Testis (tissue), 3 donors: Measurements from ENCODE around the gene LRGUK. TPM values are rescaled to one million over a fixed set of nuclear protein-coding genes. Genes with fewer than 3 reads are reported as not detected.

Experiments used
- DNase-seq: peaks from one replicate; pipeline ENCODE4 v3.0.0-alpha.2; 2019
- H3K27ac ChIP-seq, 2 donors: fragments of 200-600 bp; sonication (generic); one replicate each; pipeline ENCODE4 v1.5.1; 2019
- H3K27me3 ChIP-seq: fragments of 200-600 bp; sonication (generic); one replicate; pipeline ENCODE4 v1.5.1; 2019
- H3K36me3 ChIP-seq: fragments of 200-600 bp; sonication (generic); one replicate; pipeline ENCODE4 v1.5.1; 2017; ENCODE audit warnings: low read depth; ENCODE audit errors: missing control alignments
- H3K4me1 ChIP-seq: fragments of 200-600 bp; sonication (generic); one replicate; pipeline ENCODE4 v1.5.1; 2019
- H3K4me3 ChIP-seq, 2 donors: fragments of 200-600 bp; sonication (generic); one replicate each; pipeline ENCODE4 v1.5.1; 2017 to 2019
- H3K9me3 ChIP-seq: fragments of 200-600 bp; sonication (generic); one replicate; pipeline ENCODE4 v1.5.1; 2017
- CTCF ChIP-seq, 3 experiments: fragments of 450-650 bp in 2 of 3; fragments of 200-600 bp in 1 of 3; sonication (generic) in 1 of 3; IDR thresholded peaks; one replicate each; pipeline ENCODE4 v1.5.1; 2016 to 2019; ENCODE audit warnings: antibody characterized with exemption in 3 of 3, mild to moderate bottlenecking in 2 of 3, moderate library complexity in 1 of 3
- POLR2A ChIP-seq: fragments of 450-650 bp; IDR thresholded peaks from one replicate; pipeline ENCODE4 v1.6.1; 2017; ENCODE audit warnings: antibody characterized with exemption, mild to moderate bottlenecking, moderate library complexity
- WGBS, 2 donors: methylation state at CpG; one replicate each; pipeline ENCODE4 v1.1.5; 2018; 5-methylcytosine and 5-hydroxymethylcytosine counted together
- intact Hi-C: fragments of 100-400 bp; cut with DNase I; formaldehyde crosslinking; loops from one replicate; pipeline ENCODE4 v1.15.1; 2023; ENCODE audit warnings: low total_unique reads
- polyA plus RNA-seq: library from polyadenylated mRNA; stranded (reverse); fragments of 350-450 nt; fragmentation: Illumina TruSeq; extraction: RNeasy Lipid Tissue Mini Kit (QIAGEN cat#74804); gene quantifications from one replicate; pipeline ENCODE4 v1.2.3, GENCODE V29; 2014; ENCODE audit warnings: low read depth, low replicate concordance; ENCODE audit not compliant: insufficient read depth
- total RNA-seq, 2 donors: library from RNA; depleted of rRNA; stranded (reverse); fragments of >200 nt; gene quantifications; one replicate each; pipeline ENCODE4 v1.2.3, GENCODE V29; 2016

The LRGUK gene
- total and polyA plus RNA-seq, 3 donors from 2014 or later, result 9.4 to 16.1 (median 13.0) TPM

- WGBS, 2 donors, result 43 to 49% methylated on average over 5 of the region's 5 CpGs
- Histone ChIP-seq H3K36me3 (peaks cover 2% of the 10 kb centered on the region), H3K27me3 (no peaks in the 10 kb centered on the region), H3K9me3 (no peaks in the 10 kb centered on the region), H3K4me3 (no peak overlapping the region), H3K4me1 (no peaks in the 10 kb centered on the region), H3K27ac (no peak overlapping the region)
- no peak for TF ChIP-seq POLR2A
- no peak for TF ChIP-seq CTCF (IDR thresholded peaks at IDR 0.05)
- DNase-seq, result no peak
- intact Hi-C loops, result no loop called here
These were observed 149.8 kb downstream of the LRGUK start for GRCh38 chr7:134276951-134277350.

- Histone ChIP-seq H3K4me3 (no peak overlapping the region), H3K9me3 (no peaks in the 10 kb centered on the region), H3K4me1 (no peaks in the 10 kb centered on the region), H3K27ac (no peak overlapping the region), H3K27me3 (no peaks in the 10 kb centered on the region), H3K36me3 (no peaks in the 10 kb centered on the region)
- intact Hi-C loops, result no loop called here
- TF ChIP-seq CTCF (IDR thresholded peaks at IDR 0.05) (no peak), POLR2A (no peak)
- WGBS, 2 donors, result 83 to 85% methylated on average over 7 of the region's 7 CpGs
- DNase-seq, result no peak
These were observed 151.5 kb downstream of the LRGUK start for GRCh38 chr7:134278502-134279153.

GRCh38 chr7:134279336-134279735, 152.2 kb downstream of the LRGUK start:
- Histone ChIP-seq H3K27ac (no peak overlapping the region), H3K4me3 (no peak overlapping the region), H3K4me1 (no peaks in the 10 kb centered on the region), H3K9me3 (no peaks in the 10 kb centered on the region), H3K27me3 (no peaks in the 10 kb centered on the region), H3K36me3 (no peaks in the 10 kb centered on the region)
- DNase-seq, result no peak
- WGBS, 2 donors, result 78 to 88% methylated on average over 3 of the region's 3 CpGs
- intact Hi-C loops, result no loop called here
- TF ChIP-seq POLR2A (no peak), CTCF (IDR thresholded peaks at IDR 0.05) (no peak)

- intact Hi-C loops, result no loop called here
- no peak for DNase-seq
These were observed 152.8 kb downstream of the LRGUK start for GRCh38 chr7:134279898-134280297.

More at GRCh38 chr7:134279898-134280297, 152.8 kb downstream of the LRGUK start:
- H3K4me3 ChIP-seq, result no peak overlapping the region
- TF ChIP-seq POLR2A, result no peak
- no peak for TF ChIP-seq CTCF (IDR thresholded peaks at IDR 0.05)
- no peak overlapping the region for H3K27ac ChIP-seq
- no peaks in the 10 kb centered on the region for H3K27me3 ChIP-seq
- H3K9me3 ChIP-seq, result no peaks in the 10 kb centered on the region
- H3K36me3 ChIP-seq, result no peaks in the 10 kb centered on the region
- H3K4me1 ChIP-seq, result no peaks in the 10 kb centered on the region
